Cardiac fibroblast (primary cell): ENCODE results near the gene RBMS1.

ENCODE experiments used
- DNase-seq, 2 donors: peaks; one replicate each; pipeline versions ENCODE4 v3.0.0 to v3.0.0-alpha.2; 2010; ENCODE audit warnings: low read depth in 2 of 2
- H3K4me3 ChIP-seq, 2 donors: replicated peaks in 1 of 2; 1 replicate in 1 of 2; 2 replicates in 1 of 2; pipeline ENCODE4 v1.5.1; 2011; ENCODE audit warnings: low read depth in 2 of 2, low read length in 2 of 2, mild to moderate bottlenecking in 2 of 2, moderate library complexity in 1 of 2
- TF ChIP-seq, protein P1 (sequence below): IDR thresholded peaks from one replicate; pipeline ENCODE4 v1.5.1; 2011; ENCODE audit warnings: low read depth, mild to moderate bottlenecking, low read length, inconsistent platforms

RBMS1 gene

GRCh38 chr2:160474319-160474645 lies 19.3 kb downstream of the RBMS1 start:
- TF ChIP-seq, protein P1, sequence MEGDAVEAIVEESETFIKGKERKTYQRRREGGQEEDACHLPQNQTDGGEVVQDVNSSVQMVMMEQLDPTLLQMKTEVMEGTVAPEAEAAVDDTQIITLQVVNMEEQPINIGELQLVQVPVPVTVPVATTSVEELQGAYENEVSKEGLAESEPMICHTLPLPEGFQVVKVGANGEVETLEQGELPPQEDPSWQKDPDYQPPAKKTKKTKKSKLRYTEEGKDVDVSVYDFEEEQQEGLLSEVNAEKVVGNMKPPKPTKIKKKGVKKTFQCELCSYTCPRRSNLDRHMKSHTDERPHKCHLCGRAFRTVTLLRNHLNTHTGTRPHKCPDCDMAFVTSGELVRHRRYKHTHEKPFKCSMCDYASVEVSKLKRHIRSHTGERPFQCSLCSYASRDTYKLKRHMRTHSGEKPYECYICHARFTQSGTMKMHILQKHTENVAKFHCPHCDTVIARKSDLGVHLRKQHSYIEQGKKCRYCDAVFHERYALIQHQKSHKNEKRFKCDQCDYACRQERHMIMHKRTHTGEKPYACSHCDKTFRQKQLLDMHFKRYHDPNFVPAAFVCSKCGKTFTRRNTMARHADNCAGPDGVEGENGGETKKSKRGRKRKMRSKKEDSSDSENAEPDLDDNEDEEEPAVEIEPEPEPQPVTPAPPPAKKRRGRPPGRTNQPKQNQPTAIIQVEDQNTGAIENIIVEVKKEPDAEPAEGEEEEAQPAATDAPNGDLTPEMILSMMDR, result no peak
- DNase-seq, result no peak
- H3K4me3 ChIP-seq, result no peak overlapping the region

GRCh38 chr2:160473468-160474318 lies 19.9 kb downstream of the RBMS1 start:
- no peak overlapping the region for H3K4me3 ChIP-seq
- TF ChIP-seq, protein P1, result no peak
- DNase-seq, result no peak

- no peak for DNase-seq
- TF ChIP-seq, protein P1, result no peak
- no peak overlapping the region for H3K4me3 ChIP-seq
These were observed 20.8 kb downstream of the RBMS1 start for GRCh38 chr2:160472839-160473251.

GRCh38 chr2:160471950-160472349 lies 21.7 kb downstream of the RBMS1 start:
- H3K4me3 ChIP-seq, result no peak overlapping the region
- TF ChIP-seq, protein P1, result no peak
- DNase-seq, result peak in 1 of 2 donors; percentile 38

DNA sequence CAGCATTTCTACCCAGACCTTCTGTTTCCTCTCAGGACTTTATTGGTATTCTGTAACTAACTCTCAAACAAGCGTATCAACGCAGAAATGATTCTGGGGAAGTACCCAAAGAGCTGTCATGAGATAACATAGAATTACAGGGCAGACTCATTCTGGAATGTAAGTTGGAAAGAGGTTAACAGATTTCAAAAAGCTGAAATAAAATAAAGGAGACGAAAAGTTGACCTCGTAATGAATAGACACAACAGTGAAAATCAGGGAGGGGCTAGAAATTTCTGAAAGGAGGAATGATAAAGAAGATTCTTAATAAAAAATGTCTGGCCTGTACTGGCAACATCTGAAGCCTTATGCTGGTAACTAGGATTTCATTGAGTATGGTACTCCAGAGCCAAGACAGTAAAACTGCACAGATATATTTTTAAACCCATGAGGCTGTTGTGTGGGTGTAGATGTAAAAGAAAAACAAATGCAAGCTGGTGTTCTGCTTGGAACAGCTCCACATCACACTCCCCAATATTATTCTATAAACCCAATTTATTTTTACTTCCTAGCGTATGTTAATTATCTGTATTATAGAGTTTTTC lies 23.9 kb downstream of the RBMS1 start:
- TF ChIP-seq, protein P1, result no peak

DNA sequence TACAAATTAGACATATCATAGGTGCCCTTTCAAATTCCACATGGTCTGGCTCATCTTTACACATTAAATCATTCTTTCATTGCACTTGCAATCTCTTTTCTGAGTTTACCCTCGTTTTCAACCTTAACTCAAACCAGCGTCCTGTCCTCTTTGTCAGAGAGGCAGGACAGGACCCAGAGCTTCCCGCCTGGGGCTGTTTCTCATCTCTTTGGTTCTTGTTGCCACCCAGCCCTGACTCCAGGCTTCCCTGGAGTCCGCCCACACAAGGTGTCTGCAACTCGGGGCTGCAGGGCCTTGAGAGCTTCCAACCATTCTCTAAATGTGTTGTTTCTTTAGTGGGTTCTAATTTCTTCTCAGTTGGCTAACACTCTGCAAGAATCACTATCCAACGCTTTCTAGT lies 24.4 kb downstream of the RBMS1 start:
- TF ChIP-seq, protein P1, result no peak
- no peak for DNase-seq
- no peak overlapping the region for H3K4me3 ChIP-seq

More for the DNA sequence above, 23.9 kb downstream of the RBMS1 start:
- peak in 1 of 2 donors; percentile 41 for DNase-seq
- H3K4me3 ChIP-seq, result no peak overlapping the region
